Liver (tissue), 3 donors: ENCODE results near the gene ATXN1.

Experiments
- ATF3 ChIP-seq: IDR thresholded peaks from 2 replicates; pipeline ENCODE4 v1.6.1; 2016; ENCODE audit warnings: antibody characterized with exemption
- CTCF ChIP-seq: fragments of 150-350 bp; IDR thresholded peaks from 2 replicates; pipeline ENCODE4 v1.5.1; 2017; ENCODE audit warnings: improper control_type of control experiment, low read depth, low read length; ENCODE audit not compliant: missing input control
- EGR1 ChIP-seq, 2 donors: IDR thresholded peaks; 2 replicates each; pipeline ENCODE4 v1.6.1; 2016 to 2018; ENCODE audit warnings: antibody characterized with exemption in 2 of 2, low read depth in 2 of 2
- HNF4G ChIP-seq: IDR thresholded peaks from 2 replicates; pipeline ENCODE4 v1.6.1; 2016; ENCODE audit warnings: antibody characterized with exemption
- MAX ChIP-seq: IDR thresholded peaks from 2 replicates; pipeline ENCODE4 v1.6.1; 2016; ENCODE audit warnings: antibody characterized with exemption
- RAD21 ChIP-seq, 2 donors: IDR thresholded peaks; 2 replicates each; pipeline ENCODE4 v1.6.1; 2016; ENCODE audit warnings: antibody characterized with exemption in 2 of 2, mild to moderate bottlenecking in 2 of 2
- REST ChIP-seq: IDR thresholded peaks from 2 replicates; pipeline ENCODE4 v1.6.1; 2016; ENCODE audit warnings: antibody characterized with exemption, mild to moderate bottlenecking
- RXRA ChIP-seq, 2 donors: IDR thresholded peaks; 2 replicates each; pipeline ENCODE4 v1.6.1; 2017 to 2018; ENCODE audit warnings: antibody characterized with exemption in 2 of 2, mild to moderate bottlenecking in 1 of 2
- SP1 ChIP-seq: IDR thresholded peaks from 2 replicates; pipeline ENCODE4 v1.6.1; 2018; ENCODE audit warnings: antibody characterized with exemption, mild to moderate bottlenecking
- TAF1 ChIP-seq: conservative IDR thresholded peaks from 2 replicates; pipeline ENCODE4 v1.6.1; 2016; ENCODE audit warnings: antibody characterized with exemption, mild to moderate bottlenecking
- donor health status: healthy.
- donor health status: healthy.

GRCh38 chr6:16766836-16767745, 5.8 kb upstream of the ATXN1 start:
- TF ChIP-seq CTCF (no peak), TAF1 (no peak), EGR1 (IDR thresholded peaks at IDR 0.05; ENCODE audit: low read depth in 2 of 2) (no peak), ATF3 (no peak), RAD21 (IDR thresholded peaks at IDR 0.05) (no peak), REST (no peak), SP1 (no peak), MAX (no peak), HNF4G (no peak), RXRA (IDR thresholded peaks at IDR 0.05) (no peak)
